HG03066 (cell line): Measurements from ENCODE around the gene CACNA1F.

Experiments
- ATAC-seq: cut with Tn5 transposase; IDR thresholded peaks from one replicate; pipeline ENCODE4 v1.9.1; 2021; ENCODE audit warnings: low read depth; ENCODE audit not compliant: unreplicated experiment

The CACNA1F gene

GRCh38 chrX:49157194-49157593 is 75.9 kb downstream of the CACNA1F start:
- no peak for ATAC-seq

GRCh38 chrX:49155900-49156837 is 77.0 kb downstream of the CACNA1F start:
- ATAC-seq: peak; percentile 85

DNA sequence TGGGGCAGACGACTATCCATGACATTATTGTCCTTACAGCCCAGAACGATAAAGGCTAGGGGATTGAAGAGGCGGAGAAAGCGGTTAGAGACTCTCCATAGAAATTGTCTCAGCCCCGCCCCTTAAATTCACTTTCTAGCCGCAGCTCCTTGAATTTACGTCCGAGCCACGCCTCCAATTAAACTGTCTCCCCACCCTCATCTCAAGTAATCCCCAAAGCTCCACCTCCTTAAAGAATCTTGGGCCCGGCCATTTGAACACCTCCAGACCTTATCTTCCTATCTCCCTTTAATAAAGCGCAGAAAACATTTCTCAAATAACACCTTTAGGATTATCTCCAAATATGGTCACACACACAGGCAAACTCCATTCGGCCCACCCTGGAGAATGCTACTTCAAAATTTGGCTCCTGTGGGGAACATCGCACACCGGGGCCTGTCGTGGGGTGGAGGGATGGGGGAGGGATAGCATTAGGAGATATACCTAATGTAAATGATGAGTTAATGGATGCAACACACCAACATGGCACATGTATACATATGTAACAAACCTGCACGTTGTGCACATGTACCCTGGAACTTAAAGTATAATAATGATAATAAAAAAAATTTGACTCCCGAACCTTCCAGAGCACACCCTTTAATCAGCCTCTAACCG is 77.8 kb downstream of the CACNA1F start:
- ATAC-seq: peak; percentile 23
